ENCODE results near the gene IRAK3. TPM values are rescaled to one million over a fixed set of nuclear protein-coding genes. Genes with fewer than 3 reads are reported as not detected.

The IRAK3 gene
- total RNA-seq, 2 experiments from 2014 or later, result 0.59 to 0.74 TPM

- Mint-ChIP-seq H3K4me3 (no peak overlapping the region), H3K27me3 (peaks cover 16% of the 10 kb centered on the region), H3K4me1 (ENCODE audit: low read depth) (peaks cover 5% of the 10 kb centered on the region), H3K36me3 (ENCODE audit: low read depth) (no peaks in the 10 kb centered on the region), H3K9me3 (no peaks in the 10 kb centered on the region), H3K27ac (no peak overlapping the region)
- POLR2A ChIA-PET, result no interaction called here
- ATAC-seq (ENCODE audit: poor library complexity) (no peak), DNase-seq (no peak)
- Histone ChIP-seq H3K27me3 (ENCODE audit: control insufficient read depth in 1 of 2, insufficient read depth in 2 of 2, low read length in 2 of 2) (peaks cover 4 to 10% of the 10 kb centered on the region in 2 experiments), H3K36me3 (ENCODE audit: insufficient read depth, low read length) (no peaks in the 10 kb centered on the region), H3K9me3 (ENCODE audit: control insufficient read depth in 1 of 2, insufficient read depth in 1 of 2, low read length in 2 of 2) (peaks cover 0 to 8% of the 10 kb centered on the region in 2 experiments), H3K4me3 (ENCODE audit: low read length) (no peak overlapping the region), H3K4me1 (ENCODE audit: insufficient read depth, low read length) (no peaks in the 10 kb centered on the region), H3K27ac (ENCODE audit: low read depth in 1 of 2, low read length in 2 of 2) (no peak overlapping the region)
- no peak for TF ChIP-seq CTCF (IDR thresholded peaks at IDR 0.05)
- intact Hi-C loops (cut with DNase I, micrococcal nuclease), result no loop called here
- CTCF ChIA-PET, result no interaction called here
Observed at GRCh38 chr12:66199831-66200509, 11.0 kb downstream of the IRAK3 start.

- Histone ChIP-seq H3K27me3 (ENCODE audit: control insufficient read depth in 1 of 2, insufficient read depth in 2 of 2, low read length in 2 of 2) (peaks cover 3 to 4% of the 10 kb centered on the region in 2 experiments), H3K36me3 (ENCODE audit: insufficient read depth, low read length) (no peaks in the 10 kb centered on the region), H3K4me1 (ENCODE audit: insufficient read depth, low read length) (no peaks in the 10 kb centered on the region), H3K27ac (ENCODE audit: low read depth in 1 of 2, low read length in 2 of 2) (no peak overlapping the region), H3K4me3 (ENCODE audit: low read length) (no peak overlapping the region), H3K9me3 (ENCODE audit: control insufficient read depth in 1 of 2, insufficient read depth in 1 of 2, low read length in 2 of 2) (peaks cover 0 to 8% of the 10 kb centered on the region in 2 experiments)
- ChIA-PET CTCF (no interaction called here), POLR2A (no interaction called here)
- no peaks in the 10 kb centered on the region for H3K36me3 Mint-ChIP-seq (ENCODE audit: low read depth)
- intact Hi-C loops (cut with DNase I, micrococcal nuclease), result no loop called here
- no peak for TF ChIP-seq CTCF (IDR thresholded peaks at IDR 0.05)
- H3K27ac Mint-ChIP-seq, result no peak overlapping the region
- H3K4me1 Mint-ChIP-seq (ENCODE audit: low read depth), result peaks cover 5% of the 10 kb centered on the region
- ATAC-seq (ENCODE audit: poor library complexity) (no peak), DNase-seq (peak in 2 of 14 experiments; percentile 24 to 29)
- H3K9me3 Mint-ChIP-seq, result no peaks in the 10 kb centered on the region
- peaks cover 6% of the 10 kb centered on the region for H3K27me3 Mint-ChIP-seq
- no peak overlapping the region for H3K4me3 Mint-ChIP-seq
Observed at GRCh38 chr12:66203820-66204219, 14.8 kb downstream of the IRAK3 start.

GRCh38 chr12:66206141-66206540 lies 17.1 kb downstream of the IRAK3 start:
- Mint-ChIP-seq H3K27me3 (peaks cover 10% of the 10 kb centered on the region), H3K9me3 (no peaks in the 10 kb centered on the region), H3K27ac (no peak overlapping the region), H3K4me1 (ENCODE audit: low read depth) (peaks cover 5% of the 10 kb centered on the region), H3K36me3 (ENCODE audit: low read depth) (no peaks in the 10 kb centered on the region), H3K4me3 (no peak overlapping the region)
- ChIA-PET CTCF (no interaction called here), POLR2A (interaction anchor here (0.6 kb wide), 1 partner anchor 12 kb away, joined by 3 read pairs; no protein-coding TSS in a partner anchor)
- H3K4me3 ChIP-seq (ENCODE audit: low read length), result no peak overlapping the region
- no peak for DNase-seq
- H3K27me3 ChIP-seq (ENCODE audit: control insufficient read depth in 1 of 2, insufficient read depth in 2 of 2, low read length in 2 of 2), result peaks cover 0 to 9% of the 10 kb centered on the region in 2 experiments
- H3K36me3 ChIP-seq (ENCODE audit: insufficient read depth, low read length), result no peaks in the 10 kb centered on the region
- intact Hi-C loops (cut with DNase I, micrococcal nuclease), result no loop called here
- no peak overlapping the region for H3K27ac ChIP-seq (ENCODE audit: low read depth in 1 of 2, low read length in 2 of 2)
- no peaks in the 10 kb centered on the region for H3K4me1 ChIP-seq (ENCODE audit: insufficient read depth, low read length)
- TF ChIP-seq CTCF (IDR thresholded peaks at IDR 0.05), result no peak
- no peak for ATAC-seq (ENCODE audit: poor library complexity)
- H3K9me3 ChIP-seq (ENCODE audit: control insufficient read depth in 1 of 2, insufficient read depth in 1 of 2, low read length in 2 of 2), result no peaks in the 10 kb centered on the region
